Stomach (tissue), 9 donors: Measurements from ENCODE around the gene CES4A. TPM values are rescaled to one million over a fixed set of nuclear protein-coding genes. Genes with fewer than 3 reads are reported as not detected.
"Not testable (repeated sequence)": the region's sequence is repeated elsewhere in the genome, so short reads cannot be mapped to it uniquely, and the experiment has no call there.

ENCODE experiments used
- DNase-seq, 2 donors: peaks; one replicate each; pipeline versions ENCODE4 v3.0.0 to v3.0.0-alpha.2; 2013 to 2019
- H3K27ac ChIP-seq, 5 donors: fragments of 200-600 bp in 4 of 5; sonication (generic) in 4 of 5; one replicate each; pipeline ENCODE4 v1.5.1; 2013 to 2019; ENCODE audit warnings: mild to moderate bottlenecking in 1 of 5, moderate library complexity in 1 of 5
- H3K27me3 ChIP-seq, 3 donors: fragments of 200-600 bp; sonication (generic); one replicate each; pipeline ENCODE4 v1.5.1; 2017 to 2019; ENCODE audit warnings: mixed run types in 1 of 3
- H3K36me3 ChIP-seq, 4 donors: fragments of 200-600 bp; sonication (generic); 1 replicate in 3 of 4; 2 replicates in 1 of 4; pipeline ENCODE4 v1.5.1; 2016 to 2019
- H3K4me1 ChIP-seq, 4 donors: fragments of 200-600 bp; sonication (generic); one replicate each; pipeline ENCODE4 v1.5.1; 2016 to 2019
- H3K4me3 ChIP-seq, 4 donors: fragments of 200-600 bp; sonication (generic) in 3 of 4; one replicate each; pipeline ENCODE4 v1.5.1; 2016 to 2019; ENCODE audit warnings: mild to moderate bottlenecking in 1 of 4
- H3K9me3 ChIP-seq, 4 donors: fragments of 200-600 bp; sonication (generic); one replicate each; pipeline ENCODE4 v1.5.1; 2016 to 2019
- CTCF ChIP-seq, 7 experiments: fragments of 450-650 bp in 4 of 7; fragments of 200-600 bp in 3 of 7; sonication (generic) in 3 of 7; IDR thresholded peaks; one replicate each; pipeline ENCODE4 v1.5.1; 2016 to 2019; ENCODE audit warnings: antibody characterized with exemption in 7 of 7, control low read depth in 2 of 7, mild to moderate bottlenecking in 1 of 7
- EP300 ChIP-seq: sonication (generic); formaldehyde crosslinking; IDR thresholded peaks from one replicate; pipeline ENCODE4 v1.6.1; 2017; ENCODE audit warnings: antibody characterized with exemption
- POLR2A ChIP-seq, 4 donors: fragments of 450-650 bp; IDR thresholded peaks; one replicate each; pipeline ENCODE4 v1.6.1; 2016; ENCODE audit warnings: antibody characterized with exemption in 4 of 4, control low read depth in 2 of 4, mild to moderate bottlenecking in 1 of 4, moderate library complexity in 1 of 4
- POLR2AphosphoS5 ChIP-seq, 3 donors: sonication (generic); formaldehyde crosslinking; IDR thresholded peaks; one replicate each; pipeline ENCODE4 v1.6.1; 2016; ENCODE audit warnings: antibody characterized with exemption in 3 of 3
- WGBS, 5 donors: extraction: QIAGEN DNeasy Blood & Tissue Kit in 3 of 5; methylation state at CpG; one replicate each; pipeline versions ENCODE4 v1.1.5 to v1.1.7; 2013 to 2018; 5-methylcytosine and 5-hydroxymethylcytosine counted together
- intact Hi-C: fragments of 100-400 bp; cut with DNase I; formaldehyde crosslinking; loops from one replicate; pipeline ENCODE4 v1.15.1; 2023; ENCODE audit warnings: low total_unique reads
- polyA plus RNA-seq, 3 donors: library from polyadenylated mRNA; stranded (reverse); fragments of 200-250 nt; gene quantifications; one replicate each; pipeline ENCODE4 v1.2.3, GENCODE V29; 2013
- total RNA-seq, 5 donors: library from RNA; depleted of rRNA; stranded (reverse); fragments of >200 nt; gene quantifications; one replicate each; pipeline versions ENCODE4 v1.1.0 to v1.2.3, GENCODE V29; 2014 to 2016
- donor health status: healthy with polysubstance abuse.
- donor health status: Bipolar disorder and iron deficiency.
- donor health status: healthy.

The CES4A gene
- total and polyA plus RNA-seq, 8 donors, result 3.2 to 22.3 (median 5.5) TPM

- Histone ChIP-seq H3K4me3 (no peak overlapping the region), H3K36me3 (no peaks in the 10 kb centered on the region), H3K27me3 (peaks cover 0 to 24% (median 0%) of the 10 kb centered on the region in 3 donors), H3K4me1 (peaks cover 0 to 10% (median 4%) of the 10 kb centered on the region in 4 donors), H3K9me3 (no peaks in the 10 kb centered on the region), H3K27ac (no peak overlapping the region)
- TF ChIP-seq POLR2A (IDR thresholded peaks at IDR 0.05) (no peak), CTCF (IDR thresholded peaks at IDR 0.05) (no peak), EP300 (no peak), POLR2AphosphoS5 (IDR thresholded peaks at IDR 0.05) (no peak)
- no peak for DNase-seq
- 71 to 94% (median 91%) methylated on average over 1 to 6 of the region's 6 CpGs for WGBS, 5 donors
- intact Hi-C loops, result no loop called here
Measured at GRCh38 chr16:66973716-66974115, 14.7 kb upstream of the CES4A start.

- H3K36me3 ChIP-seq, H3K4me3 ChIP-seq, H3K27ac ChIP-seq, DNase-seq, intact Hi-C loops, H3K9me3 ChIP-seq: not testable (repeated sequence)
- H3K4me1 ChIP-seq, result peaks cover 0 to 16% (median 7%) of the 10 kb centered on the region in 4 donors
- 81 to 91% (median 91%) methylated on average over 9 to 32 of the region's 32 CpGs for WGBS, 5 donors
- peaks cover 0 to 24% (median 0%) of the 10 kb centered on the region in 3 donors for H3K27me3 ChIP-seq
Measured at GRCh38 chr16:66974156-66974931, 14.0 kb upstream of the CES4A start.

- not testable (repeated sequence) for H3K4me3 ChIP-seq, H3K36me3 ChIP-seq, DNase-seq, H3K9me3 ChIP-seq, H3K27ac ChIP-seq
- peaks cover 0 to 24% (median 0%) of the 10 kb centered on the region in 3 donors for H3K27me3 ChIP-seq
- intact Hi-C loops, result loop anchor here (5.0 kb wide), 1 partner anchor 177 kb away; the partner anchor contains the start of gene B3GNT9
- peaks cover 0 to 17% (median 8%) of the 10 kb centered on the region in 4 donors for H3K4me1 ChIP-seq
- WGBS, 5 donors, result 63 to 72% (median 65%) methylated on average over 9 to 11 of the region's 11 CpGs
Measured at GRCh38 chr16:66974932-66975246, 13.5 kb upstream of the CES4A start.

- TF ChIP-seq POLR2A (IDR thresholded peaks at IDR 0.05) (no peak), EP300 (no peak), POLR2AphosphoS5 (IDR thresholded peaks at IDR 0.05) (no peak), CTCF (IDR thresholded peaks at IDR 0.05) (no peak)
- DNase-seq, result no peak
- Histone ChIP-seq H3K4me1 (peaks cover 0 to 17% (median 8%) of the 10 kb centered on the region in 4 donors), H3K4me3 (no peak overlapping the region), H3K27me3 (peaks cover 0 to 24% (median 0%) of the 10 kb centered on the region in 3 donors), H3K36me3 (no peaks in the 10 kb centered on the region), H3K9me3 (no peaks in the 10 kb centered on the region), H3K27ac (no peak overlapping the region)
- intact Hi-C loops, result loop anchor here (5.0 kb wide), 1 partner anchor 177 kb away; the partner anchor contains the start of gene B3GNT9
- 79 to 85% (median 81%) methylated on average over 14 of the region's 14 CpGs for WGBS, 5 donors
Measured at GRCh38 chr16:66975302-66975893, 13.0 kb upstream of the CES4A start.

- TF ChIP-seq POLR2A (IDR thresholded peaks at IDR 0.05) (no peak), POLR2AphosphoS5 (IDR thresholded peaks at IDR 0.05) (no peak), CTCF (IDR thresholded peaks at IDR 0.05) (no peak), EP300 (no peak)
- Histone ChIP-seq H3K36me3 (no peaks in the 10 kb centered on the region), H3K27me3 (peaks cover 0 to 24% (median 0%) of the 10 kb centered on the region in 3 donors), H3K4me3 (no peak overlapping the region), H3K4me1 (peaks cover 0 to 17% (median 8%) of the 10 kb centered on the region in 4 donors), H3K27ac (no peak overlapping the region), H3K9me3 (no peaks in the 10 kb centered on the region)
- no peak for DNase-seq
- intact Hi-C loops, result loop anchor here (5.0 kb wide), 1 partner anchor 176 kb away; the partner anchor contains the start of gene B3GNT9
- WGBS, 5 donors, result 42 to 50% (median 43%) methylated on average over 13 of the region's 13 CpGs
Measured at GRCh38 chr16:66976746-66977145, 11.6 kb upstream of the CES4A start.
